ENCODE results near the gene SREBF2.
"Not testable (repeated sequence)": the region's sequence is repeated elsewhere in the genome, so short reads cannot be mapped to it uniquely, and the experiment has no call there.

SREBF2 gene

GRCh38 chr22:41821471-41822316 is 11.2 kb upstream of the SREBF2 start:
- DNase-seq, result no peak

DNA sequence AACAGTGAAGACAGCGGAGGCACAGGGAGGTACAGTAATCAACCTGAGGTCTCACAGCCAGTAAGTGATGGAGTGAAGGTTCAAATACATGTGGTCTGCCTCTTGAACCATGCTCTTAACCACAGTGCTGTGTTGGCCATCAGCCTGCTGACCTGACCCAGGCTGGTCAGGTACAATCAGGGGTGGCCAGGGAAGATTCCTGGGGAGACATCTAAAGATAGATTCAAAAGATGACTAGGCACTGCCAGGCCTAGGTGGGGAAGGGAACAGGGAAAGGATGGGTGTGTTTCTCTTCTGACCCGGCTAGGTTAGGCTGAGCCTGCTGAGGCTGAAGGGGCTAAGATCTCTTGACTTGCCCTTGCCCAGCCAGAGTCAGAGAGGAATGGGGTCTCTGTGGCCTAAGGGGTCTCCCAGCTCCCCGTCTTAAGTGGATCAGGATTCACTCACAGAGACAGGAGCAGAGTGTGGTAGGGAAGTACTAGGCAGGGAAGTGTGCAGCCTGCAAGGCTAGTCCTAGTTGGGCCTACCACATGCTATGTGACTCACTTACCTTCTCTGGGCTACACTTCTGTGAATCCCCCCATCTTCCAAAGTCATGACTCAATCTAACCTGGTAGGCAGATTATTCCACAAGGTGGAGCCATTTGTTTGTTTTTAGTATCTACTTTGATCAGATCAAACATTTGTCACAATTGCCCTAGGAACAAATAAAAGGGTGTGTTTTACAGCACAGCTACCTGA is 10.4 kb upstream of the SREBF2 start:
- peak; percentile 55 to 63 for DNase-seq

DNA sequence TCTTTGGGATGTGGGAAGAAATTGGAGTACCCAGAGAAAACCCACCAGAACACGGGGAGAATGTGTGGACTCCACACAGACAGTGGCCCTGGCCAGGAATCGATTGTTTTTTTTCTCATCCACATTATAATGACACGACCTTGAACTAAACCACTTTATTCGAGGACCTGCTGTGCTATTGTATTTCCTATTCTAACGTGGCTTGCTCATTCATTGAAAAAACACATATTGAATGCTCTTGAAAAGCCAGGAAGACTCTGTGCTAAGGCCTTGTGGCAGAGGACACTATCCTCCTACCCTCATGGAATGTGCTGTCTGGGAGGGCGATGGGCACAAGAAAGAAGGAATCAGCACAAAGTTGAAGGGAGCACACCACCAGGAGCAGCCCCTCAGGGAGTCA is 9.1 kb upstream of the SREBF2 start:
- DNase-seq, result no peak

DNA sequence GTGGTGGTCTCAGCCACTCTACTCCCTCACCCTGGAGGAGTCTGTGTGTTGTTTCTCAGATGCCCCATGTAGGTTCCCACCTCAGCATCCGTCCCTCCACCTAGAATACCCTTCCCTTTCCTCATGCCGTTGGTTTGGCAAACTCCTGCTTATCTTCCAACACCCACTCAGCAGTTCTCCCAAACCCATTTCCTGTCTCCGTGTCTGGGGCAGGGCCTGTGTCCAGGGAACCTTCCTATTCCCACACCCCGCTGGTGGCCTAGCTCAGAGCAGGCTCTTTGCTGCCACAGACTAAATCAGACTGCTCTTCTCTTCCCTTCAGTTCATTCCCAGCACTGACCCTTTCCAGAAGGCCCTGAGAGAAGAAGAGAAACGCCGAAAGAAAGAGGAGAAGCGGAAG is 7.5 kb upstream of the SREBF2 start:
- DNase-seq, result no peak

DNA sequence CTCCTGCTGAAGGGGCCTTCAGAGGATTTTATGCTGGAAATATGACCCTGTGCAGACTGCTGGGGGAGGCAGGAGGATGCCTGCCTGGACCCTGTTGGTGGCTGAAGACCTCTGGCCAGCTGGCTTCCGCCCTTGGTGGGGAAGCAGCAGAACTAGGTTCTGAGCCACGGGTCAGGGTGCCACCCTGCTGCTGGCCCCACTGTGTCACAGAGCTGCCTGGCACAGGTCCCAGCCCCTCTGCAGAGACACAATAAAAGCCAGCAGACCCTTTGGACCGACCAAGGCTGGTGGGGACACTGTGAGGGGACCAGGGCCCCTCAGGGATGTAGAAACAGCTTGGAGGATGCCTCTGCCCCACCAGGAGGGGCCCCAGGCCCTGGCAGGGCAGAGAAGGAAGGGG is 6.9 kb upstream of the SREBF2 start:
- DNase-seq, result no peak

DNA sequence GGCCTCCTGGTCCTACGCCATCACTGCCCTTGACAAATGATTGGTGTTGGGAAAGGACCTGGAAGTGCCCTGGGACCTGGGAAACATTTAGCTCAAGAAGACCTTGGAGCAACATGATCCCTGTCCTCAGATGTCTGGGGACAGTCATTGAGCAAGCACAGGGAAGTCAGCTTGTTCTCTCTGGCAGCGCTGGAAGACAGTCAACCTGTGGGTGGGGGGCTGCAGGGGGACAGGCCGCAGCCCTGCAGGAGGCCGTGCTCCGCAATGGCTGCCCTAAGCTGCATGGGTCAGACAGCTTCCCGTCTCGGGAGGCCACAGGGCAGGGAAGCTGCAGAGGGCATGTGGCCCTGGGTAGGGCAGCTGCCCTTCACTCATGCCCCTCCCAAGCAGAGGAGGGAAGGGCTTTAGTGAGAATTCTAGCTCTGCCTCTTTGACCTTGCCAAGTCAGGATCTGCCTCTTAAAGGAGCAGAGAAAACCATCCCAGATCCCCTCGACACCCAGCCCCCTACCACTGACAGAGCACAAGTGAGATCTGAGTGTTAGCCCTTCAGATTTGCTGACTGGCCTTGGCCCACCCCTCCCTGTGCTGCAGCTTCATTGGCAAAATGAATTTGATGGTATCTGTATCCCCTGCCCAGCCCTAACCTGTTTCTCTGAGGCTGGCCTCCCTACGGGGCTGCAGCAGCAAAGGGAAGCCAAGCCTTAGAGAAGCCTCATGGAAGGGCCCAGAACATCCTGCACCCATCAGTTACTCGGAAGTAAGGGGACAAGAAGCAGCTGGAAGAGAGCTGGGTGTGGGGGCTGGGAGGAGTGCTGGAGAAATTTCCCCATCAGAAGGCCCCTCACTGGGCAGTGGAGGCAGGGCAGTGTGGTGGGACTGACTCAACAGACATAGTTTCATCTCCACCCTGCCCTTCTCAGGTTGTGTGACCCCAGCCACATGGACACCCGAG is 6.2 kb upstream of the SREBF2 start:
- DNase-seq, result no peak

- no peak for DNase-seq
Observed at GRCh38 chr22:41827671-41828070, 5.2 kb upstream of the SREBF2 start.

- no peak for DNase-seq
Observed at GRCh38 chr22:41828516-41828915, 4.4 kb upstream of the SREBF2 start.

DNA sequence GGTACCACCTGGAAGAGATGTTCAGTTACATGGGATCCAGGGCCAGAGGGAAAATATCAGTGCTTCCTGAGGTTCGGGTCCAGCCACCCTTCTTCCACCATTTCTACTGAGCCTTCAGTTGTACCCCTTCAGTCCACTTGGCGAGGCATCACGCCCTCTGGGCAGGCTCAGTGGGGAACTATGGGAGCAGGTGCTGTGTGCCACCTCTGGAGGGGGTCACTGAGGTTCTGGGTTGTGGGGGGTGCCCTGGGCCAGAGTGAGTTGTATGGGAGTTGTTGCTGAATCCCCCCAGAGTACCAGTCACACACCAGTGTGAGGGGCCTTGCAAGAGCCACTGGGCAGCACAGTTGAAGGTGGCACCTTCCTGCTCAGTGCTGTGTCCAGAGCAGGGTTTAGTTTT is 2.7 kb upstream of the SREBF2 start:
- no peak for DNase-seq

DNA sequence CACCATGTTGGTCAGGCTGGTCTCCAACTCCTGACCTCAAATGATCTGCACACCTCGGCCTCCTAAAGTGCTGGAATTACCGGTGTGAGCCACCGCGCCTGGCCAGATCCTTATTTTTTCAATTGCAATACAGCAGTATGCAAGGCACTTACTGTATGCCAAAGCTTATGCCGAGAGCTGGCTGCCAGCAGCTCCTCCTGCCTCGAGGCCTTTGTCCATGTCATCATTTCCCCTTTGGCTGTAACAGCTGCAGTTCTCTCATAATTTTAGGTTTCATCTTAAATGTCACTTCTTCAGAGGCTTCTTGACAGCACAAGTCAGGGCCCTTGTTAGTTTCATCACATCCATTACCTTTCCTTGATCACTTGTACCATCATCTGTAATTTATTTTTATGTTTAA is 1.5 kb upstream of the SREBF2 start:
- no peak for DNase-seq

DNA sequence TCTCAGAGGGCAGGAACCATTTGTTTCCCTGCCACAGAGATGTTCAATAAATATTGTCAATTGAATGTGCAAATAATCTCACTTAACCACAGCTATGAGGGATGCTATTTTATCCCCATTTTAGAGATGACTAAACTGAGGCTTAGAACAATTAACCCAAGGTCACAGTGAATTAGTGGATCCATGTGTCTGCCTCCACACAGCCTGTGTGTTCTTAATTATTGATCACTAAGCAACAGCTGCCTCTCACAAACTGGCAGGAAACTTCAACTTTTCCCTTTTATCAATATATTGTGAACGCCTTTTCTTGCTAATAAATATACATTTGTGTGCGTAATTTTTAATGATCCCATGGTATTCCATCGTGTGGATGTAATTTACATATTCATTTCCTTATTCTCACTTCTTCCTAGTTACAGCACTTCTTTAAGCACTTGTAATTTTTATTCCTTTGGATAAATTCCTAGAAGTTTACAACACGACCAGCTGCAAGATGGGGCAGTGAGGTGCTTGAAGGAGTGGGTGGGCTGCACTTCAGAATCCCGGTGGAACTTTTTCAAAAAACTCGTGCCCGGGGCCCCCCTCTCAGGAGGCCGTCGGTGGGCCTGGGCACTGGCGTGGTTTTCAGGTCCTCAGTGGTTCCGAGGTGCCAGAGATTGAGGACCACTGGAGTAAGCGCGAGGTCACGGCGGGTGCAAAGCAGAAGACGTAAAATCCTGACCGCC is 915 bp upstream of the SREBF2 start:
- DNase-seq, result no peak

GRCh38 chr22:41833369-41834004 is 582 bp downstream of the SREBF2 start:
- peak; percentile 69 to 72 for DNase-seq

GRCh38 chr22:41834005-41834944 is 1.4 kb downstream of the SREBF2 start:
- DNase-seq, result no peak

DNA sequence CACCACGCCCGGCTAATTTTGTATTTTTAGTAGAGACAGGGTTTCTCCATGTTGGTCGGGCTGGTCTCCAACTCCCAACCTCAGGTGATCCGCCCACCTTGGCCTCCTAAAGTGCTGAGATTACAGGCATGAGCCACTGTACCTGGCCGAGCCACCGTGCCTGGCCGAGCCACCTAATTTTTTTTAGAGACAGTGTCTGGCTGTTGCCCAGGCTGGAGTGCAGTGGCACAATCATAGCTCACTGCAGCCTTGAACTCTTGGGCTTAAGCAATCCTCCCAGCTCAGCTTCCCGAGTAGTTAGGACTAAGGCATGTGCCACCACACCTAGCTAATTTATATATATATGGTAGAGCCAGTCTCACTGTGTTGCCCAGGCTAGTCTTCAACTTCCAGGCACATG is 2.6 kb downstream of the SREBF2 start:
- DNase-seq, result not testable (repeated sequence)

- no peak for DNase-seq
Observed at GRCh38 chr22:41836551-41836950, 3.6 kb downstream of the SREBF2 start.

GRCh38 chr22:41838842-41839618 is 6.1 kb downstream of the SREBF2 start:
- no peak for DNase-seq

GRCh38 chr22:41840216-41840615 is 7.3 kb downstream of the SREBF2 start:
- no peak for DNase-seq

DNA sequence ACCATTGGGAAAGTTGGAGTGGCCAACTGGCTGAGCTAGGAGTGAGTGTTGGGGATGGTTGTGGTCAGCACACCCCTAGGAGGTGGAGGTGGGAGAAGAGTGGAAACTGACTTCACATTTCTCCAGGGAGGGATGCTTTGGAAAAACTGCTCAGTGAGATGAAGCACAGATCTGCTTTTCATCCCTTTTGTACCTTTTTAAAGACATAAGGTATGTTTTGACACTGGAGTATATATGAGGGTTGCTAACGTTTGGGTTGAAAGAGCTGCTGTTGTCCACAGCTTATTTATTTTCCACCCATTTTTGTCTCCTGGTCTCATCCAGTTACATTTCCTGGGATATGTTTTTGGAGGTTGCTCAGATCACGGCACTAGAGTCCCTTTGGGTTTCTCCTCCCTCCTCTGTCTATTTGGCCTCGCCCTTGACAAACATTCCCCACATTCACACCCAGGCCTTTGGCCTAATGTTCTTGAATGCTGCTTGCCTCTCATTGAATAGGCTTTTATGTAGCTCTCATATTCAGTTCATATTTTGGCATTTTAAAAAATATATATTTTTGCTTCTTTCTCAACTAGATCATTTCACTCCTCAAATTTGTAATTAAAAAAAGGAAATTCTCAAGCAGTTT is 8.3 kb downstream of the SREBF2 start:
- no peak for DNase-seq

Data from activated T-cell treated with anti-CD3 and anti-CD28 coated beads, Interleukin-2, amount 50 U/mL, for 48 hours (primary cell).